Nephron progenitor cell (in vitro differentiated cells): ENCODE results near the gene TXNRD1.

Experiments
- DNase-seq: peaks from one replicate; pipeline ENCODE4 v3.0.0; 2021
- H3K27ac Mint-ChIP-seq: 2 replicates; pipeline ENCODE4 v1.8.0; 2021; ENCODE audit warnings: mild to moderate bottlenecking, moderate library complexity, mixed read lengths
- H3K27me3 Mint-ChIP-seq: 2 replicates; pipeline ENCODE4 v1.8.0; 2021; ENCODE audit warnings: mild to moderate bottlenecking, low read depth, mixed read lengths; ENCODE audit not compliant: poor library complexity
- H3K36me3 Mint-ChIP-seq: 2 replicates; pipeline ENCODE4 v1.8.0; 2021; ENCODE audit warnings: low read depth, mixed read lengths
- H3K4me1 Mint-ChIP-seq: 2 replicates; pipeline ENCODE4 v1.8.0; 2021; ENCODE audit warnings: mixed read lengths
- H3K4me3 Mint-ChIP-seq: 2 replicates; pipeline ENCODE4 v1.8.0; 2021; ENCODE audit warnings: mild to moderate bottlenecking, moderate library complexity, mixed read lengths
- H3K9me3 Mint-ChIP-seq: 2 replicates; pipeline ENCODE4 v1.8.0; 2021; ENCODE audit warnings: mild to moderate bottlenecking, moderate library complexity, mixed read lengths
- CTCF ChIP-seq: fragments of 200-600 bp; sonication (generic); IDR thresholded peaks from 2 replicates; pipeline ENCODE4 v1.5.0; 2021; ENCODE audit warnings: antibody characterized with exemption

Gene TXNRD1

DNA sequence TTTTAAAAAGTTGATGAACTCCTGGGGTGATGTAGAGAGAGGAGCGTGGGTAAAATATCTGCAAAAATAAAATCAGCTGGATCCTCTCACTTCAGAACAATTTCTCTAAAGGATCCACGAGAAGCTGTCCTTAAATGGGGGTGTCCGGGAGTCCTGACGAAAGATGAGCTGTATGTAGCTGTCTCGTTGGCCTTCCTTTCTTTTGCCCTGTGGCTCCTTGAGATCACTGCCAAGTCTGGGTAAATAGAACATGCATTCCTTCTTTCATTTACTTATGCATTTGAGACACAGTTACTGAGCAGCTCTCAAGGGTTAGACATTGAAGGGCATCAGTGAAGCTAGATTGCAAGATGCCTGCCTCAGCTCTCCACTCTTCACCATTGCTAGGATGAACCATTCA, 35.2 kb upstream of the TXNRD1 start:
- H3K4me3 Mint-ChIP-seq = no peak overlapping the region
- DNase-seq = no peak
- peaks cover 14% of the 10 kb centered on the region for H3K27me3 Mint-ChIP-seq
- H3K9me3 Mint-ChIP-seq = peaks cover 19% of the 10 kb centered on the region
- no peak overlapping the region for H3K27ac Mint-ChIP-seq
- no peak for TF ChIP-seq CTCF
- no peaks in the 10 kb centered on the region for H3K36me3 Mint-ChIP-seq
- H3K4me1 Mint-ChIP-seq = peaks cover 9% of the 10 kb centered on the region

DNA sequence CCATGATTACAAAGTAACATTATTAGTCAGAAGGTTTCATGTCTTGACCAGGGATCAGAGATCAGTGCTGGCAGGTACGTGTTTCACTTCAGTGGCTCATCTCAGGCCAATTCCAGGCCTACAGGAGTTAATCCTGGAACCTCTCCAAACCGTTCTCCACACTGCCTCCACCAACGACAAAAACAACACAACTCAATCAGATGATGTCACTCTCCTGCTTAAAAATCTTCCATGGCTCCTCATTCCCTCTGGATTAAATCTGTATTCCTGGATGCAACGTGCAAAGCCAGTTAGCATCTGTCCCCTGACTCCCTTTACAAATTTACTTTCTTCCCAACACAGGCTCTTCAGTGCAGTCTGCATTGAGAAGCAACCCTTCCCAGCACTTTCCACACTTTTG, 34.3 kb upstream of the TXNRD1 start:
- Mint-ChIP-seq H3K36me3 (no peaks in the 10 kb centered on the region), H3K9me3 (peaks cover 25% of the 10 kb centered on the region), H3K27ac (no peak overlapping the region), H3K4me1 (peaks cover 9% of the 10 kb centered on the region), H3K4me3 (no peak overlapping the region), H3K27me3 (peaks cover 14% of the 10 kb centered on the region)
- DNase-seq = no peak
- no peak for TF ChIP-seq CTCF

DNA sequence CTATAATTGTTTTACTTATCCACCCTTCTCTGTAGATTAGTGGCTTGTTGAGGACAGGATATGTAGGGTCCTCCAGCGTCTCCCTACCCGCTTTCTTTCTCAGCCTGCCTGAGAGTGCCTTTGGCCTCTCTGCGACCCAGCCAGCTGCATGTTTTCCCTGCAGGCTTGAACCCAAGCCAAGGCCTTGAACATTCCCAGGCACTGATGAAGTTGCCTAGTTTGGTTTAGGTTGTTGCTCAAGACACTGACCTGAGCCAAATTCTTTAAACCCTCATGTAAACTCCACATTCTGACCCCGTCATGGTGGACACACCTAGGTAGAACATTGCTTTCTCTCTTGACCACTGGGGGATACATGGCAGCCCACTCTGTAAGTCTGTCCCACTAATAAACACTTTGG, 33.4 kb upstream of the TXNRD1 start:
- TF ChIP-seq CTCF = no peak
- peaks cover 9% of the 10 kb centered on the region for H3K4me1 Mint-ChIP-seq
- H3K36me3 Mint-ChIP-seq = no peaks in the 10 kb centered on the region
- peaks cover 28% of the 10 kb centered on the region for H3K9me3 Mint-ChIP-seq
- H3K4me3 Mint-ChIP-seq = no peak overlapping the region
- no peak overlapping the region for H3K27ac Mint-ChIP-seq
- no peak for DNase-seq
- H3K27me3 Mint-ChIP-seq = peaks cover 14% of the 10 kb centered on the region

DNA sequence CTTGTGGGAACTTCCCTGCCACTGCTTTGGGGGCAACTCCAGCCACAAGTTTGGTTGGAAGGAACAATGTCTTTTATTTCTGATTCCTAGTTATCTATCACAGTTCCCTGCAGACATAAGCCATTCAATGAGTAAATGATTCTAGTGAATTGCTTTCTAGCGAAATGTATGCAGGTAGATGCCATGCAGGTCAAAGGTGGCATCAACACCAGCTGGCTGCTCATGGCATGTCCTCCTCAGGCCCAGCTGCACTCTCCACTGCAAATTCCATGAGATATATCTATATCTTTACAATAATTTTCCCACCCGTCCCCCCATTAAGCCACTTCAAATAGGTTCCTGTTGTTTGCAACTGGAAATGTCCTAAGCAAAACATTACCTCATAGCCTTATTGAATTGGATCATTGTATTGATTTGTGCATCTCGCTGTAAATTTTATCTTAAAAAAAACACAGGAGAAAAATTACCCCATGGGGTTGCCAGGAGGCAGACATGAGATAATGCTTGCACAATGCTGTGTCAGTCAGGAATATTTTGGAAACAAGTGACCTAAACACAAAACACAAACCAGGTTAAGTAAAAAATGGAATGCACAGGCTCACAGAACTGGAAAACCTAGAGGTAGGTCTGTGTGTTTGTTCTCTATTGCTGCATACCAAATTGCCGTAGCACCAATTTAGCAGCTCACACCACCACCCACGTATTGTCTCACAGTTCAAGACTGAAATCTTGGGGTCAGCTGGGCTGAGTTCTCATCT, 32.8 kb upstream of the TXNRD1 start:
- H3K4me3 Mint-ChIP-seq = no peak overlapping the region
- peaks cover 34% of the 10 kb centered on the region for H3K9me3 Mint-ChIP-seq
- peaks cover 12% of the 10 kb centered on the region for H3K27me3 Mint-ChIP-seq
- no peak overlapping the region for H3K27ac Mint-ChIP-seq
- no peak for TF ChIP-seq CTCF
- DNase-seq = no peak
- H3K4me1 Mint-ChIP-seq = peaks cover 6% of the 10 kb centered on the region
- H3K36me3 Mint-ChIP-seq = no peaks in the 10 kb centered on the region

GRCh38 chr12:104183443-104183842, 32.1 kb upstream of the TXNRD1 start:
- Mint-ChIP-seq H3K27ac (no peak overlapping the region), H3K36me3 (peaks cover 2% of the 10 kb centered on the region), H3K4me3 (no peak overlapping the region), H3K4me1 (no peaks in the 10 kb centered on the region), H3K27me3 (peaks cover 6% of the 10 kb centered on the region), H3K9me3 (peaks cover 38% of the 10 kb centered on the region)
- DNase-seq = no peak
- no peak for TF ChIP-seq CTCF
